Neural progenitor cell (in vitro differentiated cells): Measurements from ENCODE around the gene NCAM1.

Experiments used
- CTCF ChIP-seq: fragments of 200-600 bp; sonication (generic); IDR thresholded peaks from 2 replicates; pipeline ENCODE4 v1.5.1; 2017; ENCODE audit warnings: antibody characterized with exemption, mild to moderate bottlenecking
- EZH2phosphoT487 ChIP-seq: fragments of 200-600 bp; sonication (generic); IDR thresholded peaks from 2 replicates; pipeline ENCODE4 v1.6.1; 2017; ENCODE audit warnings: antibody characterized with exemption

- TF ChIP-seq CTCF (no peak), EZH2phosphoT487 (no peak)
Observed at GRCh38 chr11:113271551-113272245, 310.5 kb downstream of the NCAM1 start.
